GM19023 (cell line): ENCODE measurements around the gene KRT82.
"Not testable (repeated sequence)": the region's sequence is repeated elsewhere in the genome, so short reads cannot be mapped to it uniquely, and the experiment has no call there.

Experiments used
- ATAC-seq: cut with Tn5 transposase; IDR thresholded peaks from one replicate; pipeline ENCODE4 v1.9.1; 2021; ENCODE audit warnings: mild to moderate bottlenecking, moderate library complexity; ENCODE audit not compliant: unreplicated experiment

KRT82 gene

DNA sequence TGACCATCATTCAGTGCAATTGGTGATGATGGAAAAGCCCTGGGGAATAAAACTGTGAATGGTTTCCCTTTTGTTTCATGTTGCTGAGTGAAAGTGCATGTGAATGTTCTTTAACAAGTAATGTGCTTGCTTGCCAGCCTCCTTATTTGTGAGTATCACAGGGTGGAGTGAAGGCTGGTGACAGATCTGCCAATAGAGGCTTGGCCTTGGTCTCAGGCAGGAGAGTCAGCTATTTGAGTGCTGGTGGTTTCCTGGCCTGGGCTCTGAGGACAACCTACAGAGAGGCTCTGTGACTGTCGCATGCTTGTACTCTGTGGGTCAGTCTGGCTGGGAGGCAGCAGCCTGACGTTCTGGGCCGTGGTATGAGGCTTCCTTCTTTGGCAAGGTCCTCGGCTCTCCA lies 59.5 kb downstream of the KRT82 start:
- no peak for ATAC-seq

DNA sequence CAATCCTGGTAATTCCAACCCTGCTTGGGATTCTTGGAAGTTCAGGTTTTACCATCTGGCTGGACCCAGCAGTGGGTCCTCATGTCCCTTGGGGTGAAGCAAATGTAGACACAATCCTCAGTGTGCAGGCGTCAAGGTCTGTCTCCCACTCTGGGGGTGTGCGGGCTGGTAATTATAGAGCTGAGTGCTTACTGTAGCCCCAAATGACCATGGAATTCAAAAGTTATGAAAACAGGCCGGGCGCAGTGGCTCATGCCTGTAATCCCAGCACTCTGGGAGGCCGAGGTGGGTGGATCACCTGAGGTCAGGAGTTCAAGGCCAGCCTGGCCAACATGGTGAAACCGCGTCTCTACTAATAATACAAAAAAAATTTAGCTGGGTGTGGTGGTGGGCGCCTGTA lies 61.1 kb downstream of the KRT82 start:
- not testable (repeated sequence) for ATAC-seq

DNA sequence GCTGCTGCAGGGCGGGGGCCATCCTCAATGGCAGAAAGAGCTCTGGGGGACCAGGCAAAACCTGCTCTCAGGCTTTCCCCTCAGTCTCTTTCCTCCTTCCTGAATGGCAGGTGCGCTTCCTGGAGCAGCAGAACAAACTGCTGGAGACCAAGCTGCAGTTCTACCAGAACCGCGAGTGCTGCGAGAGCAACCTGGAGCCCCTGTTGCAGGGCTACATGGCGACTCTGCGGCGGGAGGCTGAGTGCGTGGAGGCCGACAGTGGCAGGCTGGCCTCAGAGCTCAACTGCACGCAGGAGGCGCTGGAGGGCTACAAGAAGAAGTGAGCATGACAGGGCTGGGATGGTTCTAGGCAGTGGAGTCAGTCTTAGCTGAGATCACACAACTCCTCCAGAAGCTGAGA lies 62.0 kb downstream of the KRT82 start:
- no peak for ATAC-seq
